GM10248 (cell line): ENCODE results near the gene CANX.

ENCODE experiments used
- CTCF ChIA-PET: fragments of 300-600 bp; sonication (Branson Sonifier 250); formaldehyde crosslinking; extraction: SDS; loops from one replicate; lab custom pipeline; 2021; ENCODE audit warnings: antibody characterized with exemption; lab: Yijun Ruan, JAX
- POLR2A ChIA-PET: fragments of 350-650 bp; sonication (Branson Sonifier 250); formaldehyde crosslinking; extraction: SDS; loops from one replicate; lab custom pipeline; 2020; ENCODE audit warnings: antibody characterized with exemption; lab: Yijun Ruan, JAX
- DNase-seq: peaks from one replicate; pipeline ENCODE4 v3.0.0; 2012; ENCODE audit errors: extremely low spot score
- TF ChIP-seq, protein P1 (sequence below): IDR thresholded peaks from 2 replicates; pipeline ENCODE4 v1.5.1; 2012; ENCODE audit warnings: mild to moderate bottlenecking, low read depth; ENCODE audit errors: extremely low read depth, missing control alignments, control extremely low read depth

Gene CANX

DNA sequence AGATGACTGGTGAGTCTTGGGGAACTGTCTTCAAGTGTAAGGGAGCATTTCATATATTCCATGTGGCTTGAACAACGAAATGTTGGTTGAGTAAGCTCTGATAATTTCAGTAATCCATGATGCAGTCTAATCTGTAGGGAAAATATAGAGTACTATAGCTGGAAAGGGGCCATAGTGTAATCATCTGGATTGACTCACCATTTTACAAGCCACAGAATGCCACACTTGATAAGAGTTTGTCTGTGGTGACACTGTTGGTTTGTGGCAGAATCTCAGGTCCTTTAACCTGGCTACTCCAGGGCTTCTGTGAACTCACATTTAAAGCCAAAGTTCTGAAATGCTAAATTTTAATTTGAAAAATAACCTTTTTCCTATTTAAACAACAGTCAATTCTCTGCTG, 17.5 kb downstream of the CANX start:
- DNase-seq = no peak
- CTCF ChIA-PET = interaction anchor here (0.8 to 1.3 kb wide), 3 partner anchors 11 to 36 kb away, joined by 3 to 6 read pairs (median 4); no protein-coding TSS in a partner anchor
- POLR2A ChIA-PET = no interaction called here
- TF ChIP-seq, protein P1, sequence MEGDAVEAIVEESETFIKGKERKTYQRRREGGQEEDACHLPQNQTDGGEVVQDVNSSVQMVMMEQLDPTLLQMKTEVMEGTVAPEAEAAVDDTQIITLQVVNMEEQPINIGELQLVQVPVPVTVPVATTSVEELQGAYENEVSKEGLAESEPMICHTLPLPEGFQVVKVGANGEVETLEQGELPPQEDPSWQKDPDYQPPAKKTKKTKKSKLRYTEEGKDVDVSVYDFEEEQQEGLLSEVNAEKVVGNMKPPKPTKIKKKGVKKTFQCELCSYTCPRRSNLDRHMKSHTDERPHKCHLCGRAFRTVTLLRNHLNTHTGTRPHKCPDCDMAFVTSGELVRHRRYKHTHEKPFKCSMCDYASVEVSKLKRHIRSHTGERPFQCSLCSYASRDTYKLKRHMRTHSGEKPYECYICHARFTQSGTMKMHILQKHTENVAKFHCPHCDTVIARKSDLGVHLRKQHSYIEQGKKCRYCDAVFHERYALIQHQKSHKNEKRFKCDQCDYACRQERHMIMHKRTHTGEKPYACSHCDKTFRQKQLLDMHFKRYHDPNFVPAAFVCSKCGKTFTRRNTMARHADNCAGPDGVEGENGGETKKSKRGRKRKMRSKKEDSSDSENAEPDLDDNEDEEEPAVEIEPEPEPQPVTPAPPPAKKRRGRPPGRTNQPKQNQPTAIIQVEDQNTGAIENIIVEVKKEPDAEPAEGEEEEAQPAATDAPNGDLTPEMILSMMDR = no peak

DNA sequence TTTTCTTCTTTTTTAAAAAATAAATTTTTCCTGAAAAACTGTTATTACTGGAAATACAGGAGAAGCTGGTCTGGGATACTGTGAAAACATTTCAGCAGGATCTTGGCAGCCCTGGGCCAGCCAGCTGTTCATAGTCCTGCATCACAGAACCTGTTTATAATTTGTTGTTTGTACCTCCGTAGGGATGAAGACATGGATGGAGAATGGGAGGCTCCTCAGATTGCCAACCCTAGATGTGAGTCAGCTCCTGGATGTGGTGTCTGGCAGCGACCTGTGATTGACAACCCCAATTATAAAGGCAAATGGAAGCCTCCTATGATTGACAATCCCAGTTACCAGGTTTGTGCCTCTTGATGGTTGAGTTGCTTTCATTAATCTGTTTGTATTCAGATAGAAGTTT, 21.5 kb downstream of the CANX start:
- CTCF ChIA-PET = interaction anchor here (1.1 to 1.9 kb wide), 3 partner anchors 34 to 82 kb away, joined by 3 to 5 read pairs (median 3); no protein-coding TSS in a partner anchor
- POLR2A ChIA-PET = no interaction called here

DNA sequence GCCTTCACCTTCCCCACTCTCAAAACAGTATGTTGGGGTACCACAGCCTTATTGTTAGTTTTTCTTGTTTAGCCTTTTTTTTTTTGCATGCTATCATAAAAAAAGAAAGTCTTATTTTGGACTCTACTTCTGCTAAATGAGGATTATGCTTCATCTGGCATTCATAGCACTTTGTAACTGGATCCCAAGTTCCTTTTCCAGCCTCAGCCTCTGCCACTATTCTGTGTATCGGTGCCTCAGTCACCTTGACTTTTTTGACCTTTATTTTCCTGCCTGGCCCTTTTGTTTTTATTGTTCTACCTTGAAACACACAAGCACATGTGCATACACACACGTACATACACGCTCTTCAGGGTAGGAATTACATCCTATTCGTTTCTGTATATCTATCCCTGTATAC, 25.4 kb downstream of the CANX start:
- ChIA-PET POLR2A (no interaction called here), CTCF (no interaction called here)
- DNase-seq = no peak
- TF ChIP-seq, protein P1 = no peak

More for the DNA sequence above, 21.5 kb downstream of the CANX start:
- TF ChIP-seq, protein P1 = no peak
- no peak for DNase-seq

- POLR2A ChIA-PET = no interaction called here
- CTCF ChIA-PET = interaction anchor here (1.3 kb wide), 1 partner anchor 11 kb away, joined by 3 read pairs; no protein-coding TSS in a partner anchor
- DNase-seq = no peak
- TF ChIP-seq, protein P1 = no peak
These were observed 28.3 kb downstream of the CANX start for GRCh38 chr5:179727106-179727505.

GRCh38 chr5:179729303-179729702, 30.5 kb downstream of the CANX start:
- POLR2A ChIA-PET = no interaction called here
- DNase-seq = no peak
- TF ChIP-seq, protein P1 = no peak
- CTCF ChIA-PET = interaction anchor here (1.7 kb wide), 1 partner anchor 12 kb away, joined by 4 read pairs; no protein-coding TSS in a partner anchor

DNA sequence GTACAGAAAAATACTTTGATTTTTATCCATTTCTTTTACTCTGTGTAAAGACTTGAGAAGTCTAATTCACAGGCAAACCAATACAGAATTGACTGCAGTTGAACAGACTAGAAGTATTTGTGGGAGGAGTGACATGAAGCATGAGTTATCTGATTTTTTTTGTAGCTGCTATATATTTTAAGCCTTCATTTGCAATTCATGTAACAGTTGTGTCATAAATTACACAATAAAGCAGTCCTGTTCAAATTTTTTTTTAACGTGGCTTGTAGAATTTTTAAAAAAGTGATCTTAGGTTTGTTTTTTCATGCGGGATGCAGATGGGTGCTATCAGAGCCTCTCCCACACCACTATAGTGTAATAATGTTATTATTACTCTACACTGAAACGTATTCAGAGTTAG, 31.0 kb downstream of the CANX start:
- DNase-seq = no peak
- POLR2A ChIA-PET = no interaction called here
- TF ChIP-seq, protein P1 = no peak
- CTCF ChIA-PET = interaction anchor here (0.7 to 1.7 kb wide), 2 partner anchors 11 to 27 kb away, joined by 3 to 4 read pairs; no protein-coding TSS in a partner anchor
